ENCODE results near the gene PLSCR2.

- TF ChIP-seq CTCF (conservative IDR thresholded peaks at IDR 0.05 in 1 of 2, IDR thresholded peaks at IDR 0.05 in 1 of 2; ENCODE audit: extremely low read depth in 1 of 2, insufficient read depth in 1 of 2, low read depth in 1 of 2, low read length in 2 of 2) = no peak
- TF ChIP-seq EZH2 (IDR thresholded peaks at IDR 0.05; ENCODE audit: borderline replicate concordance, low read length) = no peak
Observed at GRCh38 chr3:146390957-146391356, 78.4 kb downstream of the PLSCR2 start.
